Thoracic aorta (tissue), 2 donors: Measurements from ENCODE around the gene MYH16. TPM values are rescaled to one million over a fixed set of nuclear protein-coding genes. Genes with fewer than 3 reads are reported as not detected.
"Not testable (repeated sequence)": the region's sequence is repeated elsewhere in the genome, so short reads cannot be mapped to it uniquely, and the experiment has no call there.

ENCODE experiments used
- ATAC-seq: fragments of 150-250 bp; one replicate; pipeline ENCODE4 v1.8.0; 2017; ENCODE audit warnings: low read depth; ENCODE audit not compliant: insufficient number of reproducible peaks, low FRiP score
- DNase-seq: peaks from one replicate; pipeline ENCODE4 v3.0.0-alpha.2; 2020; ENCODE audit warnings: low spot score
- H3K27ac ChIP-seq, 2 donors: fragments of 200-600 bp; sonication (generic); 1 replicate in 1 of 2; 2 replicates in 1 of 2; pipeline ENCODE4 v1.5.1; 2016; ENCODE audit warnings: mild to moderate bottlenecking in 2 of 2, moderate library complexity in 2 of 2
- H3K27me3 ChIP-seq: fragments of 200-600 bp; sonication (generic); replicated peaks from 2 replicates; pipeline ENCODE4 v1.6.0; 2016; ENCODE audit warnings: mild to moderate bottlenecking; ENCODE audit not compliant: insufficient read depth
- H3K36me3 ChIP-seq: fragments of 200-600 bp; sonication (generic); one replicate; pipeline ENCODE4 v1.5.1; 2016
- H3K4me1 ChIP-seq, 2 donors: fragments of 200-600 bp; sonication (generic); 1 replicate in 1 of 2; 2 replicates in 1 of 2; pipeline versions ENCODE4 v1.5.1 to v1.6.0; 2016; ENCODE audit warnings: low read depth in 2 of 2, mild to moderate bottlenecking in 1 of 2; ENCODE audit not compliant: control insufficient read depth in 1 of 2
- H3K4me3 ChIP-seq: fragments of 200-600 bp; sonication (generic); 2 replicates; pipeline ENCODE4 v1.5.1; 2016; ENCODE audit warnings: mild to moderate bottlenecking
- H3K9me3 ChIP-seq: fragments of 200-600 bp; sonication (generic); 2 replicates; pipeline ENCODE4 v1.5.1; 2016
- total RNA-seq, 2 donors: library from RNA; depleted of rRNA; stranded (reverse); fragments of >200 nt; gene quantifications; one replicate each; pipeline versions ENCODE4 v1.1.0 to v1.2.3, GENCODE V29; 2016
- TF ChIP-seq, protein P1 (sequence below): fragments of 200-600 bp; sonication (generic); IDR thresholded peaks from one replicate; pipeline ENCODE4 v1.5.1; 2019; ENCODE audit warnings: antibody characterized with exemption

MYH16 gene
- total RNA-seq, 2 donors from 2014 or later, result not detected

DNA sequence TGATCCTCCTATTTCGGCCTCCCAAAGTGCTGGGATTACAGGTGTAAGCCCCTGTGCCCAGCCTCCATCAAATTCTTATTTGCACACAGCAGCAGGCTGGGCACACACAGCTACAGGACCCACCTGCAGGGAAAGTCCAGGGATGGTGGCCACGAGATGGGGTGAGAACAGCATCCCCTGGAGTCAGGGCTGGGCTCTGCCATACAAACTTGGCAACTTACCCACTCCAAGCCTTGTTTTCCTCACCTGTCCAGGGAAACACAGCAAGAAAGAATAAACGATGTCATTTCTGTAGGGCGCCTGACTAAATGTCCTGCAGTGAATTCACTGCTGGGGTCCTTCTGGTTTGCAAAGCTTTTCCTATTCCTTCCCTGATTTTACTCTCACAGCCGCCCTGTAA, 5.5 kb downstream of the MYH16 start:
- ATAC-seq (no peak), DNase-seq (no peak)
- no peaks in the 10 kb centered on the region for H3K4me1 ChIP-seq
- TF ChIP-seq, protein P1, sequence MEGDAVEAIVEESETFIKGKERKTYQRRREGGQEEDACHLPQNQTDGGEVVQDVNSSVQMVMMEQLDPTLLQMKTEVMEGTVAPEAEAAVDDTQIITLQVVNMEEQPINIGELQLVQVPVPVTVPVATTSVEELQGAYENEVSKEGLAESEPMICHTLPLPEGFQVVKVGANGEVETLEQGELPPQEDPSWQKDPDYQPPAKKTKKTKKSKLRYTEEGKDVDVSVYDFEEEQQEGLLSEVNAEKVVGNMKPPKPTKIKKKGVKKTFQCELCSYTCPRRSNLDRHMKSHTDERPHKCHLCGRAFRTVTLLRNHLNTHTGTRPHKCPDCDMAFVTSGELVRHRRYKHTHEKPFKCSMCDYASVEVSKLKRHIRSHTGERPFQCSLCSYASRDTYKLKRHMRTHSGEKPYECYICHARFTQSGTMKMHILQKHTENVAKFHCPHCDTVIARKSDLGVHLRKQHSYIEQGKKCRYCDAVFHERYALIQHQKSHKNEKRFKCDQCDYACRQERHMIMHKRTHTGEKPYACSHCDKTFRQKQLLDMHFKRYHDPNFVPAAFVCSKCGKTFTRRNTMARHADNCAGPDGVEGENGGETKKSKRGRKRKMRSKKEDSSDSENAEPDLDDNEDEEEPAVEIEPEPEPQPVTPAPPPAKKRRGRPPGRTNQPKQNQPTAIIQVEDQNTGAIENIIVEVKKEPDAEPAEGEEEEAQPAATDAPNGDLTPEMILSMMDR, result no peak
- no peaks in the 10 kb centered on the region for H3K27me3 ChIP-seq
- no peak overlapping the region for H3K4me3 ChIP-seq
- no peak overlapping the region for H3K27ac ChIP-seq
- H3K36me3 ChIP-seq, result no peaks in the 10 kb centered on the region
- no peaks in the 10 kb centered on the region for H3K9me3 ChIP-seq

DNA sequence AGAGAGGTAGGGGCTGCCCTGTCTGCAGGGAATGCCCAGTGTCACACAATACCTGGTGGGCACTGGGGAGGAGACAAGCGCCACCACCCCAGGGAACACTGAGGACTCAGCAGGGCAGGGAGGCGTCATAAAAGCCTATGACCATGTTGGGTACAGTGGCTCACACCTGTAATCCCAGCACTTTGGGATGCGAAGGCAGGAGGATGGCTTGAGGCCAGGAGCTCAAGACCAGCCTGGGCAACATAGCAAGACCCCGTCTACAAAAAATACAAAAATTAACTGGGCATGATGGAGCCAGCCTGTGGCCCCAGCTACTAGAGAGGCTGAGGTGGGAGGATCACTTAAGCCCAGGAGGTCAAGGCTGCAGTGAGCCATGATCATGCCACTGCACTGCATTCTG, 11.5 kb downstream of the MYH16 start:
- not testable (repeated sequence) for H3K4me1 ChIP-seq, H3K27ac ChIP-seq, ATAC-seq, H3K9me3 ChIP-seq, H3K27me3 ChIP-seq, H3K36me3 ChIP-seq, DNase-seq, H3K4me3 ChIP-seq

DNA sequence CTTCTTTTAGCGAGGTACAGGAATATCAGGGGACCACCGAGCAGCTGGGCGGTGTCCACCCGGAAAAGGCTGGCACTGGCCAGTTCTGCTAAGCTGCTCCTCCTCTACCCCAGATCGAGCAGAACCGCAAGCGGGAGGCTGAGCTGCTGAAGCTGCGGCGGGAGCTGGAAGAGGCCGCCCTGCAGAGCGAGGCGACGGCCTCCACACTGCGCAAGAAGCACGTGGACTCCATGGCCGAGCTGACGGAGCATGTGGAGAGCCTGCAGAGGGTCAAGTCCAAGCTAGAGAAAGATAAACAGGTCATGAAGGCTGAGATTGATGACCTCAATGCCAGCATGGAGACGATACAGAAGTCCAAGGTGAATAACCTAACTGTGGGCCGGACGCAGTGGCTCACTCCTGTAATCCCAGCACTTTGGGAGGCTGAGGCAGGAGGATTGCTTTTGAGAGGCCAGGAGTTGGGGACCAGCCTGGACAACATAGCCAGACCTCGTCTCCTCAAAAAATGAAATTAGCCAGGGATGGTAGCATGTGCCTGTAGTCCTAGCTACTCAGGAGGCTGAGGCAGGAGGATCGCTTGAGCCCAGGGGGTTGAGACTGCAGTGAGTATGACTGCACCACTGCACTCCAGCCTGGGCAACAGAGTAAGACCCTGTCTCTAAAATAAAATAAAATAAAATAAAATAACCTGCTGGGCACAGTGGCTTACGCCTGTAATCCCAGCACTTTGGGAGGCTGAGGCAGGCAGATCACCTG, 15.3 kb downstream of the MYH16 start:
- no peak overlapping the region for H3K4me3 ChIP-seq
- no peaks in the 10 kb centered on the region for H3K9me3 ChIP-seq
- DNase-seq (no peak), ATAC-seq (no peak)
- TF ChIP-seq, protein P1, result no peak
- no peak overlapping the region for H3K27ac ChIP-seq
- no peaks in the 10 kb centered on the region for H3K4me1 ChIP-seq
- H3K27me3 ChIP-seq, result no peaks in the 10 kb centered on the region
- H3K36me3 ChIP-seq, result no peaks in the 10 kb centered on the region

DNA sequence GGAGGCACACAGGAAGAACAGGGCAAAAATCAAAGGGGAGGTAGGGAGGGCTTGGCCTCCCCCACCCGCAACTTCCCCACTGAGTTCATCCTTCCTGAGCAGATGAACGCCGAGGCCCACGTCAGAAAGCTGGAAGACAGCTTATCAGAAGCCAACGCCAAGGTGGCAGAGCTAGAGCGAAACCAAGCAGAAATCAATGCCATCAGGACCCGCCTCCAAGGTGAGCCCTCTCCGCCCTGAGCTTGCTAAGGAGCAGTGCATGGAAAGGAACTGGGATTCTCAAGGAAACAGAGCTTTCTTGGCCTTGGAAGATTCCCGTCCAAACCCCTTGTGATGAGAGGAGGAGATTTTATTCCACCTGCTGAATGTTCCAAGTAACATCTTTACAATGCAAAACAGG, 16.5 kb downstream of the MYH16 start:
- ATAC-seq (no peak), DNase-seq (no peak)
- H3K4me3 ChIP-seq, result no peak overlapping the region
- H3K27me3 ChIP-seq, result no peaks in the 10 kb centered on the region
- no peaks in the 10 kb centered on the region for H3K4me1 ChIP-seq
- TF ChIP-seq, protein P1, result no peak
- H3K36me3 ChIP-seq, result no peaks in the 10 kb centered on the region
- no peaks in the 10 kb centered on the region for H3K9me3 ChIP-seq
- no peak overlapping the region for H3K27ac ChIP-seq

DNA sequence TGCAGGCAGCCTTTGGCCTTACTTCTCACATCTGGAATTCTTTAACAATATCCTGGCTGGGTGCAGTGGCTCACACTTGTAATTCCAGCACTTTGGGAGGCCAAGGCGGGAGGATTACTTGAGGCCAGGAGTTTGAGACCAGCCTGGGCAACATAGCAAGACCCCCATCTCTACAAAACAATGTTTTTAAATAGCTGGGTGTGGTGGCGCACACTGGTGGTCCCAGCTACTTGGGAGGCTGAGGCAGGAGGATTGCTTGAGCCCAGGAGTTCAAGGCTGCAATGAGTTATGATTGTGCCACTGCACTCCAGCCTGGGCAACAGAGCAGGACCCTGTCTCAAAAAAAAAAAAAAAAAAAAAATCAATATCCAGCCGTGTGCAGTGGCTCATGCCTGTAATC, 17.5 kb downstream of the MYH16 start:
- H3K9me3 ChIP-seq, H3K27ac ChIP-seq, H3K36me3 ChIP-seq, H3K4me3 ChIP-seq, H3K27me3 ChIP-seq, ATAC-seq, DNase-seq, H3K4me1 ChIP-seq: not testable (repeated sequence)

DNA sequence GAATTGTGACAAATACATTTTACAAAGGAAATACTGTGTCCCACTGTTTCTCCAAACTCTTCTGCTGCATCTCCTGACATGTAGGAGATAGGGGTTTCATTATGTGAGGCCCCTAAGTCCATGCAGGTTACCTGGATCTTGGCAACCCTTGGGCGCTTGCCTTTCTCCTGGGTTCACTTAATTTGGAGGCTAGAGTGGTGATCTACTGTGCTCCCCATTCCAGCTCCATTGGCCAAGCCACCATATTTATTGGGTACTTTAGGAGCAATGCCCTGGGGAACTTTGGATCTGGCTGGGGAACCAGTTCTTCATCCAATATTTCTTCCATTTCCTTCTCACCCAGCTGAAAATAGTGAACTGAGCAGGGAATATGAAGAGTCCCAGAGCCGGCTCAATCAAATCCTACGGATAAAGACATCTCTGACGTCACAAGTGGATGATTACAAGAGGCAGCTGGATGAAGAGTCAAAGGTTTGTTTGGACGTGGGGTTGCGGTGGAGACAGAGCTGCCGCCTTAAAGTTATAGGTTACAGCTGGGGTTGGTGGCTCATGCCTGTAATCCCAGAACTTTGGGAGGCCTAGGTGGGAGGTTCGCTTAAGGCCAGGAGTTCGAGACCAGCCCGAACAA, 18.5 kb downstream of the MYH16 start:
- no peaks in the 10 kb centered on the region for H3K9me3 ChIP-seq
- H3K4me1 ChIP-seq, result no peaks in the 10 kb centered on the region
- no peak overlapping the region for H3K4me3 ChIP-seq
- ATAC-seq (no peak), DNase-seq (no peak)
- H3K36me3 ChIP-seq, result no peaks in the 10 kb centered on the region
- no peak overlapping the region for H3K27ac ChIP-seq
- TF ChIP-seq, protein P1, result no peak
- no peaks in the 10 kb centered on the region for H3K27me3 ChIP-seq
